ENCODE measurements around the gene MSMO1. TPM values are rescaled to one million over a fixed set of nuclear protein-coding genes. Genes with fewer than 3 reads are reported as not detected.

MSMO1 gene
- total RNA-seq, 2 donors from 2014 or later = 106 to 109 TPM

DNA sequence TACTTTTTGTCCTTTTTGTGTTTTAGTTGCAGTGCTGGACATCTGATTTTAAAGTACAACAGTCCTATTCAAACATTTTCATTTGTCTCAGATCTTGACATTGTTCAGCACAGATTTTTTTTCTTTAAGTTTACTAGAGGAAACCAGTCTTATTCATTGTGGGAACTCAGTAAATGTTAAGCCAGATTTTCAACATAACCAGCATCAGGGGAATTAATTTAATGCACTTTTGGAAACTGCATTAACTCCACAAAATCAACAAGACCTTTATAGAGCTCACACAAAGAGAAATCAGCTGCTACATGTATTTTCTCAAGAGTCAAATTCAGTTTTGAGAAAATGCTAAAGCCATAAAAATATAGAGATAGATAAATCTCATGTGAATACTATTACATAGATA, 61.3 kb downstream of the MSMO1 start:
- peaks cover 39% of the 10 kb centered on the region for H3K36me3 ChIP-seq (ENCODE audit: control insufficient read depth, insufficient read depth, low read length)
- no peak overlapping the region for H3K4me3 ChIP-seq (ENCODE audit: low read length)
- no peak overlapping the region for H3K27ac ChIP-seq (ENCODE audit: low read depth, low read length)
- Mint-ChIP-seq H3K9me3 (no peaks in the 10 kb centered on the region), H3K36me3 (ENCODE audit: low read depth) (peaks cover 13% of the 10 kb centered on the region), H3K4me1 (peaks cover 26% of the 10 kb centered on the region), H3K27ac (no peak overlapping the region), H3K27me3 (ENCODE audit: insufficient read depth) (no peaks in the 10 kb centered on the region), H3K4me3 (no peak overlapping the region)
- peaks cover 14% of the 10 kb centered on the region for H3K4me1 ChIP-seq (ENCODE audit: control insufficient read depth, insufficient read depth, low read length)
- H3K9me3 ChIP-seq (ENCODE audit: control insufficient read depth, low read length) = no peaks in the 10 kb centered on the region
- no peaks in the 10 kb centered on the region for H3K27me3 ChIP-seq (ENCODE audit: control insufficient read depth, insufficient read depth, low read length, poor library complexity, severe bottlenecking)
- no peak for DNase-seq
- H3K9ac ChIP-seq (ENCODE audit: extremely low read depth, low read length, poor library complexity, severe bottlenecking) = no peak overlapping the region
- TF ChIP-seq CTCF (conservative IDR thresholded peaks at IDR 0.05) = no peak

Small RNA genes lying within 50 kb of the gene (microRNA-seq; reads per million reads assigned to microRNA genes)
- not detected for gene MIR578 (ENCODE audit: borderline microRNAs expressed)

Other genes with a start within 250 kb of the MSMO1 start
- 10 to 100 TPM; 13.1 to 15.1 TPM for gene TMEM192, start 214.8 kb upstream of the MSMO1 start, total RNA-seq
- gene KLHL2, start 120.1 kb upstream of the MSMO1 start, total RNA-seq = 10 to 100 TPM; 11.6 to 16.0 TPM
- 100 to 1,000 TPM; 237 to 298 TPM for gene CPE, start 51.3 kb downstream of the MSMO1 start, total RNA-seq